HG03342 (cell line): ENCODE data around the gene DNAJC4.

Source experiments
- ATAC-seq: cut with Tn5 transposase; IDR thresholded peaks from one replicate; pipeline ENCODE4 v1.9.1; 2021; ENCODE audit warnings: mild to moderate bottlenecking, moderate library complexity; ENCODE audit not compliant: unreplicated experiment

DNAJC4 gene

DNA sequence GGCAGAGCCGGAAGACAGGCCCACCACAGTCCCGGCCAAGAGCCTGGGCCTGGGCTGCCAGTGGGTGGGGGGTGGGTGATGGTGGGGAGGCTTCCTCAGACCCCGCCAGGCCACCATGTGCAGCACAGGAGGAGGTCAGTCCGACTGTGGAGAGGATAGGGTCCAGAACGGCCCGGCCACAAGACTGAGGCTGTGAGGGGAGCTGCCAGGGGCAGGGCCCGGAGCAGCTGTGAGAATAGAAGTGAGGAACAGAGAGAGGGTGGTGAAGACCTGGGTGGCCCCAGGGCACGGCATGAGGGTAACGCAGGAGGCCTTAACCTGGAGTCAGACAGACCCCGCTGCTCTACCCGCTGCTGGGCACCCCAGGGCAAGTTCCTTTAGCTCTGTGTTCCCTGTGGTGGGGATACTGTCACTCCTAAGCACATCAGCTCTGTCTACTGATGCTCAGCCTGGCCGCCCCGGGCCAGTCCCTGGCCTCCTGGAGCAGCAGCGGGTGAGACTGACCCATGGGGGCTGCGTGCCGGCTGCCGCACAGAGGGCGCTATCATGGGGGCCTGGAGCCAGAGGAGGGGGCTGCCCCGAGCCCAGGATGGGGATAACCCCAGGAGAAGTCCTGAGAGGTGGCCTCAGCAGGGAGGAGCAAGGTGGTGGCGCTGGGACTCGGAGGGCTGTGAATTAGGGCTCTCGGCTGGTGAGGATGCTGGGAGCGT is 22.1 kb upstream of the DNAJC4 start:
- no peak for ATAC-seq

- ATAC-seq, result no peak
Observed at GRCh38 chr11:64208796-64209562, 21.4 kb upstream of the DNAJC4 start.

DNA sequence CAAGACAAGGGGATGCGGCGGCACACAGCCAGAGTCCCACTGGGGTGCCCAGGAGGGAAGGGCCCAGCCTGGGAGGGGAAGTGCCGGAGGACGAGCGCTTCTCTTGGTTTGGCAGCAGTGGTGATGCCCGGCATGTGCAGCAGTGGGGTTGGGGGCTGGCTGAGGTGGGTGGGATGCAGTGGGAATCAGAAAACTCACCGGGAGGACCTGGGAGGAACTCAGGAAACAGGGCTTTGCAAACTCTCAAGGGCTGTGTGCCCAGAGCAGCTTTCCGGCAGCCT is 20.8 kb upstream of the DNAJC4 start:
- ATAC-seq, result no peak

DNA sequence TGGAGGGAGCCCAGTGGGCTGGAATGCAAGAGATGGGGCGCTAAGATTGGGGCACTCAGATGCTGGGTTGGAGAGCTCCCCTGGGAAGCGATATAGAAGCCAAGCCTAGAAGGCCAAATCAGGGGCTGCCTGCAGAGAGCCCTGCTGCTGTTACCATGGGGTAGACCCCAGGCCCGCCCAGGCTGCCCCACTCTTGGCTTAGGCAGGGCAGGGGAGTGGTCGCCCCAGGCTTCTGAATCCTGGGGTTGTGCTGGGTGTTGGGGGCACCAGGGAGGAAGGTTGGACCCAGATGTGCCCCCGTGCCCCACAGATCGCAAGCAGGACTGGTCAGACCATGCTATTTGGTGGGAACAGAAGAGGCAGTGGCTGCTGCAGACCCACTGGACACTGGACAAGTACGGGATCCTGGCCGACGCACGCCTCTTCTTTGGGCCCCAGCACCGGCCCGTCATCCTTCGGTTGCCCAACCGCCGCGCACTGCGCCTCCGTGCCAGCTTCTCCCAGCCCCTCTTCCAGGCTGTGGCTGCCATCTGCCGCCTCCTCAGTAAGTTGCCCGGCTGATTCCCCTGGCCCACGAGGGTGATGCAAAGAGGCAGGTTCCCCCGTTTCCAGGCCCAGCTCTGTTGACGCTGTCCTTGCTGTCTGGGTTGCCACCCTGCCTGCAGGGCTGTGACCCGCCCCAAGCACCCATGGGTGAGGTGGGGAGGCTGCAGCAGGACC is 19.9 kb upstream of the DNAJC4 start:
- ATAC-seq, result no peak

GRCh38 chr11:64211181-64211872 is 19.0 kb upstream of the DNAJC4 start:
- ATAC-seq, result no peak

DNA sequence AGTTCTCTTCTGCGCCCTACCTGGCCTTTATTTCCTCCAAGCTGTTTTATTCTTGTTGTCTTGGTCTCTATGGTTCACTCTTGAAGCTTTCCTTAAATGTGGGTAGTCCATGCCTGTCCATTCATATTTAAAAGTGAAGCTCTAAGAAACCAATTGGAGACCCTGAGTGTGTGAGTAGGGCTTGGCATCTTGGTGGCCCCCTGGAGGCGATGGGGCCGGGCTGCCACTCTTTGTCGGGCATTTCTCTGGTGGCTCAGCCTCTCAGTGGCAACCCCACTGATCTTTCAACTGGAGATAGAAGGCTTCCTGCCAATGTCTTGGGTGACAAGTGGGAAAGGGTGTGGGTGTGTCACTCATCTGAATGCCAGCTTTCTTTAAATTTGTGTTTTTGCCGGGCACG is 13.5 kb upstream of the DNAJC4 start:
- ATAC-seq, result no peak

DNA sequence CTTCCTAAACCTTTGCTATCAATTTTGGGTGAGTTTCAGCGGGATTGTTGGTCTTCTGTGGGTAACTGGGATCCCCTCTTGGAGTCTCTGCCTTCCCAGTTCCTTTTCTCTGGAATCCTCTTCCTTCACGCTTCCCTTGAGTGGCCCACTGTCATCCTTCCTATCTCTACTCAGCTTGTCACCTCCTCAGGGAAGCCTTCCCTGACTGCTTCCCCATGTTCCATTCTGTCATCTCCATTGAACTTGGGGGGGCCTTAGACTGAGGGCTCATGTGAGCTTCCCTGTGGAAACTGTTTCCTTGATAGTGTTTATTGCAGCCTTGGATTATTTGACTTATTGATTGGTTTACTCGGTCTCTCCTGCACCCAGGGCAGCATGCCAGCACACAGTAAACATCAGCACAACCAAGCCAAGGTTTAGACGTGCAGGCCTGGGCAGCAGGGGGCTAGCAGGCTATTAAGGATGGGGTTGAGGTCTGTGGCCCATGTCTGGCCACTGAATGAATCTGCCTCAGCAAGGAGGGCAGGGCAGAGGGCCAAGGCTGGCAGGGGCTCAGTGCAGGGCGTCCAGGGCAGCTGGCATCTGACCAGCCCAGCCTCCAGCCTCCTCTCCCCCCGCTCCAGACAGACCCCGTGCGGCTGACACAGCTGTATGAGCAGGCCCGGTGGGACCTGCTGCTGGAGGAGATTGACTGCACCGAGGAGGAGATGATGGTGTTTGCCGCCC is 11.6 kb upstream of the DNAJC4 start:
- ATAC-seq, result no peak

- ATAC-seq, result no peak
Observed at GRCh38 chr11:64219354-64219684, 11.0 kb upstream of the DNAJC4 start.

DNA sequence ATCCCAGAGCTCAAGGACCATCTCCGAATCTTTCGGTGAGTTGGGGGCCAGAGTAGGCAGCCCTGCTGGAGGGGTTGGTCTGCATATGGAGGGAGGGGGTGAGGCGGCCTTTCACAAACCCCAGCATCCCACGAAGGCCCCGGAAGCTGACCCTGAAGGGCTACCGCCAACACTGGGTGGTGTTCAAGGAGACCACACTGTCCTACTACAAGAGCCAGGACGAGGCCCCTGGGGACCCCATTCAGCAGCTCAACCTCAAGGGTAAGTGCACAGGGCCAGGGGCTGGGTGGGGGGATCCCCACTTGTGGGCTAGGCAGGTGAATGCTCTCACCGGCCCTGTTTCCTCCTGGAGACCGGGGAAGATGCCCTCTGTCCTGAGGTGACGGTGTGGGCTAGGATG is 10.6 kb upstream of the DNAJC4 start:
- ATAC-seq, result no peak

GRCh38 chr11:64220271-64220670 is 10.1 kb upstream of the DNAJC4 start:
- no peak for ATAC-seq

GRCh38 chr11:64220798-64221197 is 9.6 kb upstream of the DNAJC4 start:
- ATAC-seq, result no peak

DNA sequence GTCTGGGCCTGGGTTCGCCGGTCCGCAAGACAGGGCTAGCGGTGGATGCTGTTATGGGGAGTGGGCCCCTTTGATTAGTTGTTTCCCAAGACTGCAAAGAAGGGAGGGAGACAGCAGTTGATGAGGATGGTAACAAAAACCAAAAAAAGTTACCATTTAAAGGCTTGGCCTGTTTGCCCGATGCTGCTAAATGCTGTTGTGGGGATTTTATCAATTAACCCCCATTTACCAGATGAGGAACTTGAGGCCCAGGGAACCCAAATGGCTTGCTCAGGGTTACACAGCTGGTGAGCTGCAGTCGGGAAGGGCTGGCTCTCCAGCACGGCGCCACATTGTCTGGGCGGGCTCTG is 7.7 kb upstream of the DNAJC4 start:
- no peak for ATAC-seq

DNA sequence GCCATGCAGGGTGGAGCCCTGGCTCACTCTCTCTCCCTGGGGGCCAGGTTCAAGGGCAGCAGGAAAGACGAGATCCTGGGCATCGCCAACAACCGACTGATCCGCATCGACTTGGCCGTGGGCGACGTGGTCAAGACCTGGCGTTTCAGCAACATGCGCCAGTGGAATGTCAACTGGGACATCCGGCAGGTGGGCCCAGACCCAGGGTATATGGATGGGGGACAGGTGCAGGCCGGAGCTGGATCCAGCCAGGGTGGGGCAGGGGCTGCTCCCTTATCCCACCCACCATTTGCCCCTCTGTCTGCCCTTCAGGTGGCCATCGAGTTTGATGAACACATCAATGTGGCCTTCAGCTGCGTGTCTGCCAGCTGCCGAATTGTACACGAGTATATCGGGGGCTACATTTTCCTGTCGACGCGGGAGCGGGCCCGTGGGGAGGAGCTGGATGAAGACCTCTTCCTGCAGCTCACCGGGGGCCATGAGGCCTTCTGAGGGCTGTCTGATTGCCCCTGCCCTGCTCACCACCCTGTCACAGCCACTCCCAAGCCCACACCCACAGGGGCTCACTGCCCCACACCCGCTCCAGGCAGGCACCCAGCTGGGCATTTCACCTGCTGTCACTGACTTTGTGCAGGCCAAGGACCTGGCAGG is 7.2 kb upstream of the DNAJC4 start:
- ATAC-seq, result no peak

GRCh38 chr11:64224151-64224890 is 6.0 kb upstream of the DNAJC4 start:
- no peak for ATAC-seq

GRCh38 chr11:64224891-64225607 is 5.3 kb upstream of the DNAJC4 start:
- no peak for ATAC-seq

- ATAC-seq, result peak; percentile 50
Observed at GRCh38 chr11:64225608-64226506, 4.5 kb upstream of the DNAJC4 start, which contains the start of the genes NUDT22 and TRPT1. Gene NUDT22 (plus strand): TSS chr11:64226274. CDS start chr11:64226653, 379 bp downstream. Gene TRPT1 (minus strand): TSS chr11:64226186. CDS start chr11:64225860, 326 bp downstream.

DNA sequence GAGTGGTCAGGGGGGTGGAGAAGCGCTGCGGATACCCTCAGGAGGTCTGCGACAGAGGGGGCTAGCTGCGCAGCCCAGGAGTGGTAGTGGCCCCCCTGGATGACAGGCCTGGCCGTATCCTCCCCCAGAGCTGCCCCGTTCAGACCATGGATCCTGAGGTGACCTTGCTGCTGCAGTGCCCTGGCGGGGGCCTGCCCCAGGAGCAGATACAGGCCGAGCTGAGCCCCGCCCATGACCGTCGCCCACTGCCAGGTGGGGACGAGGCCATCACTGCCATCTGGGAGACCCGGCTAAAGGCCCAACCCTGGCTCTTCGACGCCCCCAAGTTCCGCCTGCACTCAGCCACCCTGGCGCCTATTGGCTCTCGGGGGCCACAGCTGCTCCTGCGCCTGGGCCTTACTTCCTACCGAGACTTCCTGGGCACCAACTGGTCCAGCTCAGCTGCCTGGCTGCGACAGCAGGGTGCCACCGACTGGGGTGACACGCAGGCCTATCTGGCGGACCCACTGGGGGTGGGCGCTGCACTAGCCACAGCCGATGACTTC is 3.8 kb upstream of the DNAJC4 start:
- ATAC-seq, result no peak
